ENCODE data around the gene CMTM8.

Gene CMTM8

GRCh38 chr3:32306072-32306471 is 67.6 kb downstream of the CMTM8 start:
- in situ Hi-C loops (cut with HindIII; ENCODE audit: low pct_ligation_motif_present, low sequenced_read_pairs): no loop called here
- Histone ChIP-seq H3K36me3 (replicated peaks) (no peaks in the 10 kb centered on the region), H3K27me3 (replicated peaks) (no peaks in the 10 kb centered on the region), H3K4me3 (ENCODE audit: low read depth, low read length) (no peak overlapping the region), H3K27ac (no peak overlapping the region)
- TF ChIP-seq CTCF (IDR thresholded peaks at IDR 0.05; ENCODE audit: low read depth, low read length, missing control alignments): no peak
- DNase-seq: no peak

DNA sequence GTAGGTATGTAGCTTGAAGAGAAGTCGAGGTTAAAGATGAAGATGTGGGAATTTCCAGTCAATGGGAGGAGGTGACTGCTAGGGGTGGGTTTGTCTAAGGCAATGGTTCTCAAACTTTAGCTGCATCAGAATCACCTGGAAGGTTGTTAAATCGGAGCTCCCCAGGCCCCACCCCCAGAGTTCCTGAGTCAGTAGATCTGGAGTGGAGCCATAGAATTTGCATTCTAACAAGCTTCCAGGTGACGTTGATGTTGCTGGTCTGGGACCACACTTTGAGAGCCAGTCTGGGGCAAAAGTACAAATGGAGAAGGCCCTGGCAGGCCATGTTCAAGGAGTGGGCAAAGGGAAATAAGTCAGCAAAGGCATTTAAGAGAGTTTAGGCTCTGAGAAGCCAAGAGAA is 69.1 kb downstream of the CMTM8 start:
- in situ Hi-C loops (cut with HindIII; ENCODE audit: low pct_ligation_motif_present, low sequenced_read_pairs): no loop called here
- H3K27me3 ChIP-seq (replicated peaks): no peaks in the 10 kb centered on the region
- no peaks in the 10 kb centered on the region for H3K36me3 ChIP-seq (replicated peaks)
- TF ChIP-seq CTCF (IDR thresholded peaks at IDR 0.05; ENCODE audit: low read depth, low read length, missing control alignments): no peak
- H3K4me3 ChIP-seq (ENCODE audit: low read depth, low read length): no peak overlapping the region
- H3K27ac ChIP-seq: no peak overlapping the region
- no peak for DNase-seq

DNA sequence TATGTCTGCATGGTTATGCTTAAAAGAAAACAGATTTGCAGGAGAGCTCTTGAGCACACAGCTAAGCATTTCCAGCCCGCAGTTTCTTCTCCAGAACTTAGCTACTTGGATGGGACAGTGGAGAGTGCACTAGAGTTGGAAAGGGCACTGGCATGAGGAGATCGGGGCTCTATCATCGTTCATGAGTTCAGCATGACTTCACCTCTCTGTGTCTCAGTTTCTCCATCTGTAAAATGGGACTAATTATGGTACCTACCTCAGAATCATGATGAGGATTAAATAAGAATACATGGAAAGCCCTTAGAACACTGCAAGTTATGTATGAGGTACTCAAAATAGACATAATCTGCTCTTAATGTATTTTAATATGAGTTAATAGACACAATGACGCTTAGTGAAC is 69.9 kb downstream of the CMTM8 start:
- TF ChIP-seq CTCF (IDR thresholded peaks at IDR 0.05; ENCODE audit: low read depth, low read length, missing control alignments): no peak
- H3K36me3 ChIP-seq (replicated peaks): no peaks in the 10 kb centered on the region
- H3K4me3 ChIP-seq (ENCODE audit: low read depth, low read length): no peak overlapping the region
- H3K27ac ChIP-seq: no peak overlapping the region
- in situ Hi-C loops (cut with HindIII; ENCODE audit: low pct_ligation_motif_present, low sequenced_read_pairs): no loop called here
- DNase-seq: no peak
- H3K27me3 ChIP-seq (replicated peaks): no peaks in the 10 kb centered on the region

DNA sequence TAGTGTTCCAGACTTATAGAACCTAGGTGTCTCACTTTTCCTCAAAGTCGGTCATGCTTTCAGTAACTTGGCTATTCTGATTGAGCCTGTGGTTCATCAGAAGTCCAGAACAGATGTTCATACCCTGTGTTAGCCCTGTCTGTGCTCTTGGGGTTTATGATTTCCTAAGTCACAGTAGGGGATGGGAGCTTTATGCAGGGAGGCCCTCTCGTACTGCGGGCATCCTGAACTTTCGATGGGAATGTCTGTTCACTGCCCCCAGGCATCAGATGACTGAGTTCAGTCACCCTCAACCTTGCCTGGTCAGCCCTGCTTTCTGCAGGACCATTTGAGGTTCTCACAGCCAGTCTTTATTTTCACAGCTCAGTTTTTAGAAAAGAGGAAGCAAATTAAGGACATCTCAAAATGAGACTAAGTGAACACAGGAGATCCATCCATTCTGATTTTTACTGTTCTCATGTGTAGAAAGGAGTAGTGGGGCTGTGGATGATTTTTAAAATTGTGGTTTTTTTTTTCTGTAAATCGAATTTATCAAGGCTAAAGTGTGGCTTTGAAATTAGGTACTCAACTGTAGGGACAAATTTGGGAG is 71.3 kb downstream of the CMTM8 start:
- no peak overlapping the region for H3K4me3 ChIP-seq (ENCODE audit: low read depth, low read length)
- DNase-seq: no peak
- no peaks in the 10 kb centered on the region for H3K36me3 ChIP-seq (replicated peaks)
- H3K27ac ChIP-seq: no peak overlapping the region
- in situ Hi-C loops (cut with HindIII; ENCODE audit: low pct_ligation_motif_present, low sequenced_read_pairs): no loop called here
- H3K27me3 ChIP-seq (replicated peaks): no peaks in the 10 kb centered on the region
- TF ChIP-seq CTCF (IDR thresholded peaks at IDR 0.05; ENCODE audit: low read depth, low read length, missing control alignments): no peak

GRCh38 chr3:32310336-32310735 is 71.9 kb downstream of the CMTM8 start:
- H3K4me3 ChIP-seq (ENCODE audit: low read depth, low read length): no peak overlapping the region
- TF ChIP-seq CTCF (IDR thresholded peaks at IDR 0.05; ENCODE audit: low read depth, low read length, missing control alignments): no peak
- no peaks in the 10 kb centered on the region for H3K27me3 ChIP-seq (replicated peaks)
- in situ Hi-C loops (cut with HindIII; ENCODE audit: low pct_ligation_motif_present, low sequenced_read_pairs): no loop called here
- no peak overlapping the region for H3K27ac ChIP-seq
- DNase-seq: no peak
- no peaks in the 10 kb centered on the region for H3K36me3 ChIP-seq (replicated peaks)
